WTC11 (cell line): ENCODE data around the gene GNAT3.

Experiments used
- ATF2 ChIP-seq: sonication (generic); formaldehyde crosslinking; IDR thresholded peaks from 2 replicates; pipeline ENCODE4 v1.8.1; 2022; ENCODE audit warnings: low read depth, missing genetic modification reagents, borderline replicate concordance
- CTCF ChIP-seq: fragments of 200-600 bp; IDR thresholded peaks from 2 replicates; pipeline ENCODE4 v1.8.0; 2022; ENCODE audit warnings: antibody characterized with exemption
- GRHL2 ChIP-seq: fragments of 250-450 bp; sonication (Bioruptor Pico); IDR thresholded peaks from 2 replicates; pipeline ENCODE4 v1.8.0; 2022; ENCODE audit warnings: mild to moderate bottlenecking, moderate library complexity; ENCODE audit not compliant: insufficient replicate concordance, severe bottlenecking
- MAX ChIP-seq: sonication (generic); formaldehyde crosslinking; IDR thresholded peaks from 2 replicates; pipeline ENCODE4 v1.8.0; 2022; ENCODE audit warnings: mild to moderate bottlenecking, missing genetic modification reagents
- NFATC4 ChIP-seq: fragments of 250-450 bp; sonication (Bioruptor Pico); IDR thresholded peaks from 2 replicates; pipeline ENCODE4 v1.9.0; 2021; ENCODE audit warnings: mild to moderate bottlenecking
- NR1H2 ChIP-seq: sonication (generic); formaldehyde crosslinking; IDR thresholded peaks from 2 replicates; pipeline ENCODE4 v1.9.0; 2021; ENCODE audit warnings: mild to moderate bottlenecking, moderate library complexity, missing genetic modification reagents
- NR3C1 ChIP-seq: sonication (generic); formaldehyde crosslinking; conservative IDR thresholded peaks from 2 replicates; pipeline ENCODE4 v1.8.1; 2023; ENCODE audit warnings: low read depth, mild to moderate bottlenecking, missing genetic modification reagents
- TCF7 ChIP-seq: sonication (generic); formaldehyde crosslinking; IDR thresholded peaks from 2 replicates; pipeline ENCODE4 v1.8.0; 2022; ENCODE audit warnings: mild to moderate bottlenecking, low read depth, missing genetic modification reagents, moderate library complexity
- USF1 ChIP-seq: sonication (generic); formaldehyde crosslinking; IDR thresholded peaks from 2 replicates; pipeline ENCODE4 v1.8.0; 2022; ENCODE audit warnings: mild to moderate bottlenecking, missing genetic modification reagents

GRCh38 chr7:80552031-80552694 lies 40.3 kb upstream of the GNAT3 start:
- TF ChIP-seq CTCF (no peak), MAX (CRISPR knock-in tag) (no peak), USF1 (CRISPR knock-in tag) (no peak), GRHL2 (CRISPR knock-in tag) (no peak), TCF7 (no peak), ATF2 (CRISPR knock-in tag) (no peak), NFATC4 (CRISPR knock-in tag) (no peak), NR3C1 (CRISPR knock-in tag) (no peak), NR1H2 (CRISPR knock-in tag) (no peak)
